Glutamatergic neuron (in vitro differentiated cells): Measurements from ENCODE around the gene LRRC56. TPM values are rescaled to one million over a fixed set of nuclear protein-coding genes. Genes with fewer than 3 reads are reported as not detected.
"Not testable (repeated sequence)": the region's sequence is repeated elsewhere in the genome, so short reads cannot be mapped to it uniquely, and the experiment has no call there.

Source experiments
- DNase-seq: peaks from one replicate; pipeline ENCODE4 v3.0.0; 2022
- H3K27ac Mint-ChIP-seq: one replicate; pipeline ENCODE4 v1.8.0; 2020; ENCODE audit warnings: mild to moderate bottlenecking, mixed read lengths, inconsistent platforms; ENCODE audit not compliant: unreplicated experiment
- H3K27me3 Mint-ChIP-seq: one replicate; pipeline ENCODE4 v1.8.0; 2020; ENCODE audit warnings: mild to moderate bottlenecking, moderate library complexity, mixed read lengths, inconsistent platforms; ENCODE audit not compliant: unreplicated experiment
- H3K36me3 Mint-ChIP-seq: one replicate; pipeline ENCODE4 v1.8.0; 2020; ENCODE audit warnings: mild to moderate bottlenecking, mixed read lengths, inconsistent platforms; ENCODE audit not compliant: unreplicated experiment
- H3K4me1 Mint-ChIP-seq: one replicate; pipeline ENCODE4 v1.8.0; 2020; ENCODE audit warnings: mild to moderate bottlenecking, low read depth, mixed read lengths, inconsistent platforms; ENCODE audit not compliant: unreplicated experiment
- H3K4me3 Mint-ChIP-seq: one replicate; pipeline ENCODE4 v1.8.0; 2020; ENCODE audit warnings: mild to moderate bottlenecking, mixed read lengths, inconsistent platforms; ENCODE audit not compliant: unreplicated experiment
- H3K9me3 Mint-ChIP-seq: one replicate; pipeline ENCODE4 v1.8.0; 2020; ENCODE audit warnings: mild to moderate bottlenecking, moderate library complexity, mixed read lengths, inconsistent platforms; ENCODE audit not compliant: unreplicated experiment
- total RNA-seq: library from RNA; stranded (reverse); fragmentation: NEBNext Ultra II Directional; extraction: Animal tissue kit (Norgen Biotek cat#: 25700); gene quantifications from one replicate; pipeline ENCODE4 v1.2.1, GENCODE V29; 2021; ENCODE audit not compliant: unreplicated experiment
- TF ChIP-seq, protein P1 (sequence below): fragments of 200-600 bp; sonication (generic); IDR thresholded peaks from one replicate; pipeline ENCODE4 v1.5.0; 2021; ENCODE audit not compliant: partially characterized antibody, unreplicated experiment

The LRRC56 gene
- total RNA-seq, 1 donor from 2014 or later: 2.6 TPM

GRCh38 chr11:508956-509355, 28.4 kb upstream of the LRRC56 start:
- H3K27ac Mint-ChIP-seq: no peak overlapping the region
- TF ChIP-seq, protein P1, sequence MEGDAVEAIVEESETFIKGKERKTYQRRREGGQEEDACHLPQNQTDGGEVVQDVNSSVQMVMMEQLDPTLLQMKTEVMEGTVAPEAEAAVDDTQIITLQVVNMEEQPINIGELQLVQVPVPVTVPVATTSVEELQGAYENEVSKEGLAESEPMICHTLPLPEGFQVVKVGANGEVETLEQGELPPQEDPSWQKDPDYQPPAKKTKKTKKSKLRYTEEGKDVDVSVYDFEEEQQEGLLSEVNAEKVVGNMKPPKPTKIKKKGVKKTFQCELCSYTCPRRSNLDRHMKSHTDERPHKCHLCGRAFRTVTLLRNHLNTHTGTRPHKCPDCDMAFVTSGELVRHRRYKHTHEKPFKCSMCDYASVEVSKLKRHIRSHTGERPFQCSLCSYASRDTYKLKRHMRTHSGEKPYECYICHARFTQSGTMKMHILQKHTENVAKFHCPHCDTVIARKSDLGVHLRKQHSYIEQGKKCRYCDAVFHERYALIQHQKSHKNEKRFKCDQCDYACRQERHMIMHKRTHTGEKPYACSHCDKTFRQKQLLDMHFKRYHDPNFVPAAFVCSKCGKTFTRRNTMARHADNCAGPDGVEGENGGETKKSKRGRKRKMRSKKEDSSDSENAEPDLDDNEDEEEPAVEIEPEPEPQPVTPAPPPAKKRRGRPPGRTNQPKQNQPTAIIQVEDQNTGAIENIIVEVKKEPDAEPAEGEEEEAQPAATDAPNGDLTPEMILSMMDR: no peak
- peak overlapping the region; percentile 25 for H3K4me3 Mint-ChIP-seq
- peaks cover 4% of the 10 kb centered on the region for H3K4me1 Mint-ChIP-seq
- peaks cover 9% of the 10 kb centered on the region for H3K36me3 Mint-ChIP-seq
- peaks cover 14% of the 10 kb centered on the region for H3K27me3 Mint-ChIP-seq
- peaks cover 10% of the 10 kb centered on the region for H3K9me3 Mint-ChIP-seq
- no peak for DNase-seq

DNA sequence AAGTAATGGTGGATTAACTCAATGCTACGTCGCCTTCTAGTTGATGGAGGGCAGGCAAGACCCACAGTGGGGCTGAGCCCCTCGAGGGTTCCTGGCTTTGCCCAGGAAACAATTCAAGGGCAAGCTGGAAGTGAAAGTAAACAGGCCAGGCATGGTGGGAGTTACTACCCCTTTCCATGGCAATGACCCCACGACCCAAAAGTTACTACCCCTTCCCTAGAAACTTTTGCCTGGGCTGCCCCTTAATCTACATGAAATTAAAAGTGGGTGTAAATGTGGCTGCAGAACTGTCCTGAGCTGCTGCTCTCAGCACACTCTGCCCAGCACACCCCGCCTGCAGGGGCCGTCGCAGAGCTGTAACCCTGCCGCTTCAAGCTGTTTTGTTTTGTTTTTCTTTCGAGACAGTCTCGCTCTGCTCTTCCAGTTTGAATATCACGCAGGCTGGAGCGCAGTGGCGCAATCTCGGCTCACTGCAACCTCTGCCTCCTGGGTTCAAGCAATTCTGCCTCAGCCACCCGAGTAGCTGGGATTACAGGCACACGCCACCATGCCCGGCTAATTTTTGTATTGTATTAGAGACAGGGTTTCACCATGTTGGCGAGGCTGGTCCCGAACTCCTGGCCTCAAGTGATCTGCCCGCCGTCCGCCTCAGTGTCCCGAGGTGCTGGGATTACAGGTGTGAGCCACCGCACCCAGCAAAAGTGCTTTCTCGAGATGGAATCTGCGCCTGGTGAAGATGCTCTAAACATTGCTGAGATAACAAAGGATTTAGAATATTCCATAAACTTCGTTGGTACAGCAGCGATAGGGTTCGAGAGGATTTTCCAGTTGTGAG, 24.3 kb upstream of the LRRC56 start:
- Mint-ChIP-seq H3K27me3 (peaks cover 10% of the 10 kb centered on the region), H3K27ac (peak overlapping the region; percentile 52), H3K9me3 (peaks cover 17% of the 10 kb centered on the region), H3K36me3 (peaks cover 31% of the 10 kb centered on the region), H3K4me1 (peaks cover 2% of the 10 kb centered on the region), H3K4me3 (peak overlapping the region; percentile 15)
- DNase-seq: no peak
- TF ChIP-seq, protein P1: no peak

DNA sequence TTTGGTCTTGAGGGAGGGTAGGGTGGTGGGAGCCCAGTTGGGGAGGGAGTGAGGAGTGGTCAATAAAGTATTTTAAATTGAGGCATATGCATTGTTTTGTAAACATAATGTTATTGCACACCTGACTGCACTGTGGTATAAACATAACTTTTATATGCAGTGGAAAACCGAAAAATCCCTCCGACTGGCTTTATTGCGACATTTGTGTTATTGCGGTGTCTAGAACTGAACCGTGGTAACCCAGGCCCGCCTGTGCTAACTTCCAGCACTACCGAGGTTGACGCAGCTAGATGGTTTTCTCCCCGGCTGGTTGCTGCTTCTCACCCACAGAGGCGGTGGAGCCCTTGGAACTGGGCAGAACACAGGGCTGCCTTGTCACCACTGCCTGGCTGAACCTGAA, 22.7 kb upstream of the LRRC56 start:
- no peak overlapping the region for H3K4me3 Mint-ChIP-seq
- TF ChIP-seq, protein P1: no peak
- DNase-seq: no peak
- peaks cover 15% of the 10 kb centered on the region for H3K9me3 Mint-ChIP-seq
- H3K27ac Mint-ChIP-seq: no peak overlapping the region
- H3K27me3 Mint-ChIP-seq: peaks cover 6% of the 10 kb centered on the region
- H3K4me1 Mint-ChIP-seq: peaks cover 2% of the 10 kb centered on the region
- H3K36me3 Mint-ChIP-seq: peaks cover 31% of the 10 kb centered on the region

GRCh38 chr11:515131-515530, 22.2 kb upstream of the LRRC56 start:
- peaks cover 2% of the 10 kb centered on the region for H3K4me1 Mint-ChIP-seq
- no peak for DNase-seq
- peaks cover 26% of the 10 kb centered on the region for H3K36me3 Mint-ChIP-seq
- H3K9me3 Mint-ChIP-seq: peaks cover 12% of the 10 kb centered on the region
- TF ChIP-seq, protein P1: no peak
- H3K4me3 Mint-ChIP-seq: no peak overlapping the region
- no peak overlapping the region for H3K27ac Mint-ChIP-seq
- H3K27me3 Mint-ChIP-seq: peaks cover 6% of the 10 kb centered on the region

DNA sequence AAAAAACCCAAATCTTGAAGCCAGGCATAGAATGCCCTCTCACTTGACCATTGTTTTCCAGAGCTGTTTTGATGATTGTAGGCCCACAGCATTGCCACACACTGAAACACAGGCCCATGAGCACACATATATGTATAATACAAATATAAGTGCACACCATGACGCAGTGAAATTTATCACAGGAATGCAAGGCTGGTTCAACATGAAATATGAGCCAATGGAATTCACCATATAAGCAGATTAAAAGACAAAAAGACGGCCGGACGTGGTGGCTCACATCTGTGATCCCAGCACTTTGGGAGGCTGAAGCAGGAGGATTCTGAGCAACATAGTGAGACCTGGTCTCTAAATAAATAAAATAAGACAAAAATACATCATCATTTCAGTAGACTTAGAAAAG, 20.9 kb upstream of the LRRC56 start:
- peaks cover 14% of the 10 kb centered on the region for H3K9me3 Mint-ChIP-seq
- H3K27me3 Mint-ChIP-seq: peaks cover 8% of the 10 kb centered on the region
- H3K4me1 Mint-ChIP-seq: peaks cover 2% of the 10 kb centered on the region
- H3K27ac Mint-ChIP-seq: no peak overlapping the region
- peaks cover 26% of the 10 kb centered on the region for H3K36me3 Mint-ChIP-seq
- TF ChIP-seq, protein P1: no peak
- DNase-seq: no peak
- H3K4me3 Mint-ChIP-seq: no peak overlapping the region

- peak overlapping the region; percentile 62 for H3K27ac Mint-ChIP-seq
- not testable (repeated sequence) for H3K27me3 Mint-ChIP-seq, DNase-seq, H3K4me1 Mint-ChIP-seq
- H3K9me3 Mint-ChIP-seq: peaks cover 14% of the 10 kb centered on the region
- peak overlapping the region; percentile 52 for H3K4me3 Mint-ChIP-seq
- H3K36me3 Mint-ChIP-seq: peaks cover 26% of the 10 kb centered on the region
These were observed 20.2 kb upstream of the LRRC56 start for GRCh38 chr11:516918-517685.
